ENCODE measurements around the gene NPIPA7. TPM values are rescaled to one million over a fixed set of nuclear protein-coding genes. Genes with fewer than 3 reads are reported as not detected.
"Not testable (repeated sequence)": the region's sequence is repeated elsewhere in the genome, so short reads cannot be mapped to it uniquely, and the experiment has no call there.

The NPIPA7 gene
- total RNA-seq, 1 donor from 2014 or later = 2.9 TPM

- DNase-seq (ENCODE audit: low read depth) = not testable (repeated sequence)
These were observed 39.1 kb downstream of the NPIPA7 start for GRCh38 chr16:16417914-16418544.

GRCh38 chr16:16420515-16420914, 41.6 kb downstream of the NPIPA7 start:
- DNase-seq (ENCODE audit: low read depth) = not testable (repeated sequence)

- DNase-seq (ENCODE audit: low read depth) = not testable (repeated sequence)
These were observed 46.2 kb downstream of the NPIPA7 start for GRCh38 chr16:16425146-16425545.

DNA sequence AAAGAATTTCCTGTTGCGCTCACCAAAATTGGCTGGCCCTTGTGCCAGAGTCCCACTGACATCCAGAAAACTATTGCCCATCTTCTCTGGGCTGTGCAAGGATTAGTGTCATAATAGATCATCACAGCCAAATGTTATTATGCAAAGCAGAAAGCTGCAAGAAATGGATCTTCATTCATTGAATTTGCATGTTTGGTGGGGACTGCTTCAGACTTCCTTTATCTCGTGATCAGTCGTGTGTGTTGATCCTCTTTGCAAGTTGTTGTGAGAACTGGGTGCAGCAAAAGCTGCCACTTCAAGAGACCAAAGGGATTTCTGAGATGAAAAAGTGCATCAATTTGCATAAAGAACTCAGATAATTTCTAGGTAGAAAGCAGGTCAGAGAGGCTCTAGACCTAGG, 52.2 kb downstream of the NPIPA7 start:
- not testable (repeated sequence) for DNase-seq (ENCODE audit: low read depth)

- not testable (repeated sequence) for DNase-seq (ENCODE audit: low read depth)
These were observed 55.8 kb downstream of the NPIPA7 start for GRCh38 chr16:16434711-16435110.

DNA sequence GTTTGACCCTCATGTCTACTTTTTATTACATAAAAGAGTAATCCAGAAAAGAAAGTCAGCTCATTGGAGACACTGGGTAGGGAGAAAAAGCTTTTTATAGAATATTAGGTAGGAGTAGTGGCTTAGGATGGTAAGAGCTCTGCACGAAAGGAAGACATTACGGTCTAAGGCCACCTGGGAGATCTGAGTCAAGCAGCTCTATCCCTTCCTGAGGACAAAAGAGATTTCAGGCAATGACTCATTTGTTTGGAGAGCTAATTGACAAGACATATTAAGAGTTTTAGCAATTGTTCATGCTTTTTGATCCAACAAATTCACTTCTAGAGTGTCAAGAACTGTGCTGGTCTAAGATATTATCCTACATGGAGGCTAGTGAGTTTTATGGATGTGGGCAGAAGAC, 62.5 kb downstream of the NPIPA7 start:
- not testable (repeated sequence) for DNase-seq (ENCODE audit: low read depth)

Other genes with a start within 250 kb of the NPIPA7 start
- gene ABCC6, start 155.6 kb upstream of the NPIPA7 start, total RNA-seq = 1.4 and 2.9 TPM in 2 replicates
- 17.0 and 45.1 TPM in 2 replicates for gene NOMO3, start 146.6 kb upstream of the NPIPA7 start, total RNA-seq